LNCAP (cell line): ENCODE measurements around the gene TBX1.

Source experiments
- TF ChIP-seq, protein P1 (sequence below): fragments of 450-650 bp; IDR thresholded peaks from 2 replicates; pipeline ENCODE4 v1.5.1; 2017; ENCODE audit warnings: mild to moderate bottlenecking

Gene TBX1

DNA sequence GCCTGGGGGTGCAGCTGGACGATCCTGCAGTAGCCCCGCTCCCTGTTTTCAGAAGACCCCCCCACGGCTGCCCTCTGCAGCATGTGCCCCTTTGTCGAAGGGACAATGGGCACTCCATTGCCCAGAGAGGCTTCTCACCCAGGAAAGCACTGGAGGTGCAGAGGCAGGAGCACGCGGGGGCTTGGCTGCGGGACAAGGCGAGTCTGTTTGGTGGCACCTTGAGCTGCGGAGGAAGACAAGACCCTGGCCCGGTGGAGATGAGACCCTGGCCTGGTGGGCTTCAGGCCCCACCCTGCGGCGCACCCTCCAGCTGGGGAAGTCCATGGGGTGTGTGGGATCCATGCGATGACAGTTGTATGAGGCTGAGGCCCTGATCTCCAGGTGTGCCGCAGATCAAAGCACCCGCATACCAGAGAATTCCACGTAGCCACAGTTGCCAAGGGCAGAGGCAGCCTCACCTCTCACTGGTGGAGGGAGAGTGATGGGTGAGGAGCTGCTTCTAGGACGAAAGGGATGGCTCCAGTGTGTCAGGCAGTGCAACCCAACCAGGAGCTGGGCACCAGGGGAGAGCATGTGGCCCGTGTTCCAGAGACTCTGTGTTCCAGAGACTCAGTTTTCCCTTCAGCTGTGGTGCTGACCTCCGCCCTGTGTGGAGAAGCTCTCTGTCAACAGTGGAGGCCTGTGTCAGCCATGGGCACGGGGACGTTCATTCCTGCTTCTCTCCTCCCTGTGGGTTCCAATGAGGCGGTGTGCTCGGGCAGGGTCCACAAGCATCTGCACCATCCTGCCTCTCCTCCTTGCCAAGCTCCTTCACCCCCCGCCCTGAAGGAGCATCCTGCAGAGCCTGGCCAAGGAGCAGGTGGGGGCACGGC is 10.0 kb downstream of the TBX1 start:
- TF ChIP-seq, protein P1, sequence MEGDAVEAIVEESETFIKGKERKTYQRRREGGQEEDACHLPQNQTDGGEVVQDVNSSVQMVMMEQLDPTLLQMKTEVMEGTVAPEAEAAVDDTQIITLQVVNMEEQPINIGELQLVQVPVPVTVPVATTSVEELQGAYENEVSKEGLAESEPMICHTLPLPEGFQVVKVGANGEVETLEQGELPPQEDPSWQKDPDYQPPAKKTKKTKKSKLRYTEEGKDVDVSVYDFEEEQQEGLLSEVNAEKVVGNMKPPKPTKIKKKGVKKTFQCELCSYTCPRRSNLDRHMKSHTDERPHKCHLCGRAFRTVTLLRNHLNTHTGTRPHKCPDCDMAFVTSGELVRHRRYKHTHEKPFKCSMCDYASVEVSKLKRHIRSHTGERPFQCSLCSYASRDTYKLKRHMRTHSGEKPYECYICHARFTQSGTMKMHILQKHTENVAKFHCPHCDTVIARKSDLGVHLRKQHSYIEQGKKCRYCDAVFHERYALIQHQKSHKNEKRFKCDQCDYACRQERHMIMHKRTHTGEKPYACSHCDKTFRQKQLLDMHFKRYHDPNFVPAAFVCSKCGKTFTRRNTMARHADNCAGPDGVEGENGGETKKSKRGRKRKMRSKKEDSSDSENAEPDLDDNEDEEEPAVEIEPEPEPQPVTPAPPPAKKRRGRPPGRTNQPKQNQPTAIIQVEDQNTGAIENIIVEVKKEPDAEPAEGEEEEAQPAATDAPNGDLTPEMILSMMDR: no peak

DNA sequence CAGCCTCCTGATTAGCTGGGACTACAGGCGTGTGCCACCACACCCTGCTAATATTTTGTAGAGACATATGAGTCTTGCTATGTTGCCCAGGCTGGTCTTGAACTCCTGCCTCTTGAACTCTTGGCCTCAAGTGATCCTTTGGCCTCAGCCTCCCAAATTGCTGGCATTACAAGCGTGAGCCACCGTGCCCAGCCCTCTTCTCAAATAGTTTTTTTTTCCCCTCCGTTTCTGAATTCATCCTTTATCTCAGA is 11.8 kb downstream of the TBX1 start:
- TF ChIP-seq, protein P1: no peak

DNA sequence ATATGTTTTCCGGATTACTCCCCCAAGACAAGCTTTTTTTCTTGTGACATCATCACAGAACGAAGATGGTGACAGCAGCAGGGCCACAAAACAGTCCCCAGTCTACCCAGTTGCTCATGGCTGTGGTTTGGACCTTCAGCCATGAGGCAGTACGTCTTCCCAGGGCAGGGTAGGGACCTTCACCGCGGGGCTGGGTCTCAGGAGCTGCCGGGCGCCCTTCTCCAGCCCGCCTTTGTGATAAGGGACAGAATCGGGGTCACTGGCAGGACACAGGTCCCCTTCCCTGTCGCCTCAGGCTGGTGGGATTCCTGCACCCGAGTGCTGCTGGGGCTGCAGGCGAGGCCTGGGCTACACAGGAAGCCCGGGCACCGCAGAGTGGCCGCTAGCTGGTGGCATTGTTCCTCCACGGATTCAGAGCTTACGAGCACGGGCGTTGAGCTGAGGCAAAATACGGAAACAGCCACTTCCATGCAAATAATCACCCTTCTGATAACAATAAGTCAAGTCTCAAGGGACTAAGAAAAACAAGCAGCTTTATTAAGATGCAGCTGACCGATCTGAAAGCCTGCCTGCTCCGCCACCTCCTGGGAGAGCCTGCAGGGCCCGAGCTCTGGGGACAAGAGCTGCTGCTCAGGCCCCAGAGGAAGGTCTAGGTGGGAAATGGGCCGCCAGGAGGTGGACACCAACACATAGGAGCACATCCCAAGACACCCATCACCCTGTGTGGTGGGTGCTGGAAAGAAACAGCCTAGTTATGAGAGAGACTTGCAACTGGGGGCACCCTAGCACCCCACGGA is 12.3 kb downstream of the TBX1 start:
- TF ChIP-seq, protein P1: no peak

DNA sequence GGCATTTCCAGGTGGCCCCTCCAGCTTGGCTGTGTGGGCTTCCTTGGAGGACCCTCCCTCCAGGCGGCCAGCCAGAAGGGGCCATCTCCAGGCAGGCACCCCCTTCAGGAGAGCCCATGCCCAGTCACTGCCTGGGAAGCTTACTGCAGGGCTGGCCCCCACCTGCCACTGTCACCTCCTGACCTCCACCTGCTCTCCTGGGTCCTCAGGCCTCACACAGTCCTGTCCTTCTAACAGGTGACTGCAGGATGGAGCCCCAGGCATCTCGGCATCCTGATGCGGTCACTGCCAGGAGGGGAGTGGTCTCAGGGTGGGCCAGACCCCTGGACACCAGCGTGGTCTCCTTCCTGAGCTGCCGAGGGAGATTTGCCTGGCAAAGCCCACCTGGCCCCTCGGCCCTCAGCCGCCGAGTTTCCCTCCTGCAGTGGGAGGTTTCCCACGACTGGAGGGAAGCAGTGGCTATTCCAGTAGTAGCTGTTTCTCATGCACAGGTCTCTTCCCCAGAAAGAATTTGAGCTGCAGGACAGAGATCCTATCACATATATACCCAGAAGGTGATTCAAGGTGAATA is 13.0 kb downstream of the TBX1 start:
- TF ChIP-seq, protein P1: no peak

DNA sequence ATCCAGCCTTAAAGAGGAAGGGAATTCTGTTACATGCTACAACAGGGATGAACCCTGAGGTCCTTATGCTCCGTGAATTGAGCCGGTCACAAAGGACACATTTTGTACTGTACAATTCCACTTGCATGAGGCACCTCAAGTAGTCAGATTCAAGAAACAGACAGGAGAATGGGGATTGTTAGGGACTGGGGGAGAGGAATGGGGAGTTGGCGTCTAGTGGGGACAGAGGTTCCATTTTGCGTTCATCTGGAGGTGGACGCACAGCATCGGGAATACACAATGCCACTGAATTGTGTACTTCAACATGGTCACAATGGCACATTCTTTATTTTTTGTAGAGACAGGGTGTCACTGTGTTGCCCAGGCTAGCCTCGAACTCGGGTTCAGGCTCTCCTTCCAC is 14.1 kb downstream of the TBX1 start:
- TF ChIP-seq, protein P1: no peak

DNA sequence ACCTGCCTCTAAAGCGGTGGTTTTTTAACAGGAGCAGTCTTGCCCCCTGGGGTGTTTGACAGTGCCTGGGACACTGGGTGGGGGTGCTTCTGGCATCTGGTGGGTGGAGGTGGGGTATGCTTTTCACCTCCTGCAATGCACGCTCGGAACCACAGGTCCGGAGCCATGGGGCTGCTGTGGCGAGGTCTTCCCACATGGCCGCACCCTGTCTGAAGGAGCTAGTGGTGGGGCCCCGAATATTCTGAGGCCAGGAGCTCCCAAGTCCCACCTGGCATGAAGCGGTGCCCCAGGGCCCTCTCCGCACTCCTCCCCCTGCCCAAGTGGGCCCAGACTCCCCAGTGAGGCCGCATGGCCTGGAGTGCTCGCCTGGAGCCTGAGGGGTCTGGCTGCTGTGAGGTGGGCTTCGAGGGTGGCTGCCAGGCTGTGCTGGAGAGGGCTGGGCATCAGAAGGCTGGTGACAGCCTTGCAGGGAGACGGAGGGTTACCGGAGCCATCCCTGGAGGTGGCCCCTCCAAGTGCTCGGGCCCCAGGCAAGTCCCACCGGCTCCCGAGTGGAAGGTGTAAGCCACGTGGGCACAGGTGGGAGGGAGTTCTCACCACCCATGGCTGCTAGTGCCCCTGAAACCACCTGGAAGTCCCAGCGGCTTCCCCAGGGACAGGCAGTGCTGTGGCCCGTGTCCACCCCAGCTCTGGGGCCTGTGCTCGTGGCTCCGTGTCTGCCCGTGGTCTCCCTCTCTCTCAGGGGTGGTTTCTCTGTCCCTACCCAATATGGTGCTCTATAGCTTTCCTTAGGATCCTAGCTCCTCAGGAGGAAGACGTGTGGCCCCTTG is 15.1 kb downstream of the TBX1 start:
- TF ChIP-seq, protein P1: no peak

DNA sequence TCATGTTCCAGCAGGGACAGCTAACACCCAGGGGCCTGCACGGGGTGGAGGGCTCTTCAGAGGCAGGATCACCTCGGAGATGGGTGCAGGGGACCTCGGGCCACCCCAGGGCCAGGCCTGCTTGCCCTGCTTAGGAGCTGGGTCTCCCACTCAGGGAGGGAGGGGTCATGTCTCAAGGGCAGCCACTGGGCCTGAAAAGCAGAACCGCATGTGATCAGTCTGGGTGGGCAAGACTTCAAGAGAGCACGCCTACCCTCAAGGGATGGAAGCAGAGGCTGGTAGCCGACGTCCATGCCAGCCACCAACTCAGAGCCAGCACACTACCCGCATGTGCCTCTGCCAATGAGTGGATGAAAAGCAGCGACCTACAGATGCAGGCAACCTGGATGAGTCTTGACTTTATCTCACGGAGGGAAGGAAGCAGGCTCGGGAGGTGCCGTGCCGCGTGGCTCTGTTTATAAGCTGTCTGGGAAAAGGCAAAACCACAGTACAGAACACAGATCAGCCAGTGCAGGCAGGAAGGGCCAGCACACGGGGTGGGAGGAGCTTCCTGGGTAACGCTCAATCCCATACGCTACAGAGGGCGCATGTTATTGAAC is 16.0 kb downstream of the TBX1 start:
- TF ChIP-seq, protein P1: no peak
